Prostate gland (tissue), 2 donors: ENCODE results near the gene TKT.

Source experiments
- CTCF ChIP-seq, 4 experiments: fragments of 200-600 bp in 2 of 4; fragments of 450-650 bp in 2 of 4; sonication (generic) in 2 of 4; IDR thresholded peaks; 1 replicate in 3 of 4; 2 replicates in 1 of 4; pipeline ENCODE4 v1.5.1; 2016 to 2019; ENCODE audit warnings: antibody characterized with exemption in 4 of 4, mild to moderate bottlenecking in 2 of 4, moderate library complexity in 2 of 4
- POLR2A ChIP-seq: fragments of 450-650 bp; IDR thresholded peaks from one replicate; pipeline ENCODE4 v1.6.1; 2016; ENCODE audit warnings: antibody characterized with exemption, mild to moderate bottlenecking

GRCh38 chr3:53194210-53195065 lies 61.4 kb downstream of the TKT start:
- TF ChIP-seq CTCF (IDR thresholded peaks at IDR 0.05) (no peak), POLR2A (no peak)
